NCI-H2227 treated with DMSO at 0.1 percent for 48 hours (cell line): ENCODE data around the gene VTCN1.

Source experiments
- DNase-seq: peaks from one replicate; lab custom pipeline; 2025; lab: John Stamatoyannopoulos, UW

VTCN1 gene

DNA sequence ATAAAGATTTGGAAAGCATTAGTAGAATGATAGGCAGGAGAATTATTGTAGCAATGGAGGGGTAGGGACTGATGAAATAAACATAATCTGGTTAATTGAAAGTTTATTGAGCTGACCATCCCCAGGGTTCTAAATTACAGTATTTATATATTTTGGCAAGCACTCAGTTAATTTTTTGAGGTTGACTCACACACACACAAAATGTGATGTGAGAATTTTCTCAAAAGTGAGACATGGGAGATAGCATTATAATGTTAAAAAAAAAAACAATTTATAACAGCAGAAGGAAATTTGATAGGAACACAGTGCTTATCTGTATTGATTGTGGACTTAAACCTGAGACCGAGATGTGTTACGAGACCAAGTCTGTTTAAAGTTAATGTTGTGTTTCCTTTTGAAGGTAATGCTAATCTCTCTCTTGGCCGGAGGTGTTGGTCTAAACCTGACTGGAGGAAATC is 113.7 kb downstream of the VTCN1 start:
- no peak for DNase-seq

DNA sequence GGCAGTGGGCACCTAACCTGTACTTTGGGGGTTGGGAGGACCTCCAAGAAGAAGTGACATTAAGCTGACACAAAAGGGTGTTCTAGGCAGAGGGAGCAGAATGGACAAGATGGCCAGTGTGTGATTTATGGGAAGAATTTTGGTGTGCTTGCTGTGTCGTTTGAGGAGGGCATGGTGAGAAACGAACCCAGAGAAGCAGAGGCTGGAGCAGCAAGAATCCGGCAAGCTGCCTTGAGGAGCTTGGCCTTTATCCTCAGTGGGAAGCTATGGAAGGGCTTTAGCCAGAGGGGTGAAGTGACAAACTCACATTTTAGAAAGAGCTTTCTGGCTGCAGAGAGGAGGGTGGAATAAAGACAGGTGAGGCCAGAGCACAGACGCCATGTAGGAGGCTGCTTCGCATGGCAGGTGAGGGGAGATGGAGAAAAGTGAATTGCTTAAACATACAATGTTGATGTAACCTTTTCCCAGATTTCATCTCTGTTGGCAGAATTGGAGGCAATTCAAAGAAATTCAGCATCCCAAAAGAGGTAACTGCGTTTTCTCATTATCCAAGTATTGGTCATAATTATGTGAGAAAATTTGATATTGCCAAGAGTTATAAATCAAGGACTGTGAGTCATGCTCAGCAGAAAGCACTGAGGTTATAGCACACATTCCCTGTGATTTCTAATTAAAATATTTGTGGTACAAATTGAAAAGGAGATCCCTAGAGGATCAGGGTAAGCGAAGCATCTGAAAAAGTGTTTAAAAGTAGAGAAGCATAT is 115.7 kb downstream of the VTCN1 start:
- no peak for DNase-seq

DNA sequence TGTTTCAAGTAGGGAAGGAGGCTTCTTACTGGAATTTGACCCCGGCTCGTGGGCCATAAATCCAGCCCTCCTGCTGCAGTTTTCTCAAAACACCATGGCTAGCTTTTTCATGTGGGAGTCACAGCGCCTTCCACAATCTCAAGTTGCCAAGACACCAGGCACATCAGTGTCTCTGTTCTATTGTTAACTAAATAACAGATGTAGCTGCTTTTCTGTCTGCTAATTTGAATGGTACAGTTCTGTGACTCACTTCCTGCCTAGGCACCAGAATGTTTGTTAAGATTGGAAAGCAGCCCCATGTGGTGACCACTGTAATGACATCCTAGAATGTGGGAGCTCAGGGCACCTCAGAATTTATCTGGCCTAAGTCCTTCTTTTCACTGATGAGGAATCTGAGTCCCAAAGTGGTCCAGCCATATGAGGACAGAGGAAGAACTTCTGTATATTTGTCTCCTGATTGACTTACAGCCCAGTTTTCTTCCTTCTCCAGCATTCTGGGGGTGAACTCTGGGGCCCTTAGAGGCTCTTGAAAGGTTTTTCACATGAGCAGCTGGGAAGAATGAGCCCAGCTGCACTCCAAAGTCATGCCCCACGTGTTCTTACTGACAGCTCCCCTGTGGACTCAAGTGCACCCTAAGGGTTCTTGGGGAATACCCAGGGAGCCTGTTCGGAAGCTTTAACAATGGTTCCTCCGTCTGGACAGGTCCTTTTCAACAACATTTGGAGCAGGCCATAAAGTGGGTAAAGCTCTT is 116.7 kb downstream of the VTCN1 start:
- DNase-seq = no peak
